Measurements from ENCODE around the gene CSTB.

DNA sequence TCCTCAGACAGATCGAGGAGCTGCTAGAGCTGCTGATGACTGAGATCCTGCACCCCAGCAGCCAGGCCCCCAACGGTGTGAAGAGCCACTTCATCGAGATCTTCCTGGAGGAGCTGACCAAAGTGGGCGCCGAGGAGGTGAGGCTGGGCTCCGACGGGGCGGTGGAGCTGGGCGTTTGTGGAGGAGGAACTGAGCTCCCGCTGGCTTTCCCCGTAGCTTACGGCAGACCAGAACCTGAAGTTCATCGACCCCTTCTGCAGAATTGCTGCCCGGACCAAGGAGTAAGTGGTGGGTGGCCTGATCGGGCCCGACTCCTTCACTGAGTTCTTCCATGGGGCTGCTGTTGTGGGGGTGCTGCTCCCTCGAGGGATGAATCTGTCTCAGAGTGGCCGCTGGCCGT lies 21.3 kb upstream of the CSTB start:
- TF ChIP-seq, protein P1, sequence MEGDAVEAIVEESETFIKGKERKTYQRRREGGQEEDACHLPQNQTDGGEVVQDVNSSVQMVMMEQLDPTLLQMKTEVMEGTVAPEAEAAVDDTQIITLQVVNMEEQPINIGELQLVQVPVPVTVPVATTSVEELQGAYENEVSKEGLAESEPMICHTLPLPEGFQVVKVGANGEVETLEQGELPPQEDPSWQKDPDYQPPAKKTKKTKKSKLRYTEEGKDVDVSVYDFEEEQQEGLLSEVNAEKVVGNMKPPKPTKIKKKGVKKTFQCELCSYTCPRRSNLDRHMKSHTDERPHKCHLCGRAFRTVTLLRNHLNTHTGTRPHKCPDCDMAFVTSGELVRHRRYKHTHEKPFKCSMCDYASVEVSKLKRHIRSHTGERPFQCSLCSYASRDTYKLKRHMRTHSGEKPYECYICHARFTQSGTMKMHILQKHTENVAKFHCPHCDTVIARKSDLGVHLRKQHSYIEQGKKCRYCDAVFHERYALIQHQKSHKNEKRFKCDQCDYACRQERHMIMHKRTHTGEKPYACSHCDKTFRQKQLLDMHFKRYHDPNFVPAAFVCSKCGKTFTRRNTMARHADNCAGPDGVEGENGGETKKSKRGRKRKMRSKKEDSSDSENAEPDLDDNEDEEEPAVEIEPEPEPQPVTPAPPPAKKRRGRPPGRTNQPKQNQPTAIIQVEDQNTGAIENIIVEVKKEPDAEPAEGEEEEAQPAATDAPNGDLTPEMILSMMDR (IDR thresholded peaks at IDR 0.05 in 2 of 3, conservative IDR thresholded peaks at IDR 0.05 in 1 of 3; ENCODE audit: borderline replicate concordance in 1 of 3, insufficient read depth in 1 of 3, low read depth in 2 of 3, low read length in 2 of 3), result no peak
- TF ChIP-seq EZH2 (IDR thresholded peaks at IDR 0.05) (no peak), POLR2AphosphoS5 (IDR thresholded peaks at IDR 0.05; ENCODE audit: low read depth, low read length) (no peak), POLR2A (IDR thresholded peaks at IDR 0.05; ENCODE audit: borderline replicate concordance, extremely low read depth, insufficient read depth, insufficient read length) (no peak), ZFX (IDR thresholded peaks at IDR 0.05) (no peak), EGR1 (IDR thresholded peaks at IDR 0.05; ENCODE audit: low read depth) (no peak), FOSL1 (IDR thresholded peaks at IDR 0.05; ENCODE audit: low read depth) (no peak), SP1 (IDR thresholded peaks at IDR 0.05; ENCODE audit: low read depth) (no peak)
- TF ChIP-seq, protein P2, sequence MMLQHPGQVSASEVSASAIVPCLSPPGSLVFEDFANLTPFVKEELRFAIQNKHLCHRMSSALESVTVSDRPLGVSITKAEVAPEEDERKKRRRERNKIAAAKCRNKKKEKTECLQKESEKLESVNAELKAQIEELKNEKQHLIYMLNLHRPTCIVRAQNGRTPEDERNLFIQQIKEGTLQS (IDR thresholded peaks at IDR 0.05), result no peak
